Ovary (tissue), 9 donors: ENCODE results near the gene ADAM12. TPM values are rescaled to one million over a fixed set of nuclear protein-coding genes. Genes with fewer than 3 reads are reported as not detected.

Source experiments
- DNase-seq, 5 donors: peaks; one replicate each; pipeline ENCODE4 v3.0.0-alpha.2; 2019 to 2020
- H3K27ac ChIP-seq, 2 donors: fragments of 200-600 bp; one replicate each; pipeline versions ENCODE4 v1.5.1 to v1.8.0; 2019 to 2022
- H3K27me3 ChIP-seq: fragments of 200-600 bp; one replicate; pipeline ENCODE4 v1.8.0; 2022
- H3K36me3 ChIP-seq: fragments of 200-600 bp; sonication (generic); one replicate; pipeline ENCODE4 v1.5.1; 2019
- H3K4me1 ChIP-seq: one replicate; pipeline ENCODE4 v1.8.1; 2013; ENCODE audit warnings: mild to moderate bottlenecking, moderate library complexity; ENCODE audit not compliant: insufficient read depth
- H3K4me3 ChIP-seq: fragments of 200-600 bp; sonication (generic); one replicate; pipeline ENCODE4 v1.5.1; 2017
- H3K9me3 ChIP-seq, 2 donors: fragments of 200-600 bp in 1 of 2; sonication (generic) in 1 of 2; one replicate each; pipeline versions ENCODE4 v1.5.1 to v1.8.1; 2013 to 2019; ENCODE audit warnings: mild to moderate bottlenecking in 1 of 2, moderate library complexity in 1 of 2
- EP300 ChIP-seq: sonication (generic); formaldehyde crosslinking; IDR thresholded peaks from one replicate; pipeline ENCODE4 v1.6.1; 2017; ENCODE audit warnings: antibody characterized with exemption
- POLR2A ChIP-seq: fragments of 450-650 bp; IDR thresholded peaks from one replicate; pipeline ENCODE4 v1.6.1; 2017; ENCODE audit warnings: antibody characterized with exemption, mild to moderate bottlenecking, moderate library complexity
- WGBS, 3 donors: extraction: QIAGEN DNeasy Blood & Tissue Kit in 1 of 3; methylation state at CpG; one replicate each; pipeline versions ENCODE4 v1.1.5 to v1.1.7; 2013 to 2017; 5-methylcytosine and 5-hydroxymethylcytosine counted together
- intact Hi-C, 4 donors: fragments of 100-400 bp; cut with DNase I; formaldehyde crosslinking; loops; one replicate each; pipeline versions ENCODE4 v1.11.0 to v1.15.1; 2022 to 2023
- polyA plus RNA-seq, 2 donors: library from polyadenylated mRNA; stranded (reverse); fragments of 200-250 nt in 1 of 2; fragments of 350-450 nt in 1 of 2; fragmentation: Illumina TruSeq in 1 of 2; extraction: RNeasy Lipid Tissue Mini Kit (QIAGEN cat#74804) in 1 of 2; gene quantifications; one replicate each; pipeline ENCODE4 v1.2.3, GENCODE V29; 2013 to 2014
- total RNA-seq, 7 donors: library from RNA; depleted of rRNA in 2 of 7; stranded (reverse); fragments of >200 nt in 2 of 7; fragmentation: NEBNext Ultra II Directional in 3 of 7; extraction: Animal tissue kit (Norgen Biotek cat#: 25700) in 3 of 7; gene quantifications; one replicate each; pipeline versions ENCODE4 v1.1.0 to v1.2.4, GENCODE V29; 2016 to 2023
- TF ChIP-seq, protein P1 (sequence below), 3 donors: fragments of 450-650 bp in 2 of 3; fragments of 200-600 bp in 1 of 3; IDR thresholded peaks; one replicate each; pipeline versions ENCODE4 v1.5.1 to v1.8.0; 2016 to 2022; ENCODE audit warnings: antibody characterized with exemption in 3 of 3, mild to moderate bottlenecking in 1 of 3
- donor health status: DM: no; HTN: no; CAD: no; lungs with moderate emphysema.
- donor health status: DM: no; HTN: no; CAD: no.
- donor health status: Bipolar disorder and iron deficiency.
- donor health status: DM: yes; HTN: yes; CAD: no.
- donor health status: DM: no; HTN: no; CAD: no.
- donor health status: DM: yes; HTN: yes; CAD: no.

The ADAM12 gene
- total and polyA plus RNA-seq, 9 donors: 1.8 to 27.2 (median 10.3) TPM

DNA sequence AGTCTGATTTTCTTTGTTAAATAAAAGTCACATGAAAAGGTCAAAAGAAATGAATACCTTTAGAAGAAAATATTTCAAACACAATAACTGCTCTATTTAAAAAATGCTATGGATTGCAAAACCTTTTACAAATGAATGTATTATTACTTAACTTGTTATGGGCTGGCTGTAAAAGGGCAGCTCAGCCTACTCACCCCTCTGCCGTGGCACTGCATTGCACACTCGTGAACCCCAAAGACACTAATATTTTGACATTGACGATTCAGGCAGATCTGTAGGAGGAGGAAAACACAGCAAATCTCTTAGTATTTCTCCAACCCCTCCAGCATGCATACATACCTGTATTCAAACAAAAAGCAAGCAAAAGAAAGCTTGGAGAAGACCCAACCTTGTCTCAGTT, 342.4 kb downstream of the ADAM12 start:
- H3K27me3 ChIP-seq: no peaks in the 10 kb centered on the region
- no peak for DNase-seq
- WGBS, 3 donors: 28 to 48% (median 34%) methylated on average over 3 of the region's 3 CpGs
- intact Hi-C loops: no loop called here
- H3K27ac ChIP-seq: no peak overlapping the region
- no peak overlapping the region for H3K4me3 ChIP-seq
- H3K4me1 ChIP-seq: peaks cover 4% of the 10 kb centered on the region
- no peaks in the 10 kb centered on the region for H3K36me3 ChIP-seq
- H3K9me3 ChIP-seq: no peaks in the 10 kb centered on the region
- no peak for TF ChIP-seq EP300
- no peak for TF ChIP-seq POLR2A
- TF ChIP-seq, protein P1, sequence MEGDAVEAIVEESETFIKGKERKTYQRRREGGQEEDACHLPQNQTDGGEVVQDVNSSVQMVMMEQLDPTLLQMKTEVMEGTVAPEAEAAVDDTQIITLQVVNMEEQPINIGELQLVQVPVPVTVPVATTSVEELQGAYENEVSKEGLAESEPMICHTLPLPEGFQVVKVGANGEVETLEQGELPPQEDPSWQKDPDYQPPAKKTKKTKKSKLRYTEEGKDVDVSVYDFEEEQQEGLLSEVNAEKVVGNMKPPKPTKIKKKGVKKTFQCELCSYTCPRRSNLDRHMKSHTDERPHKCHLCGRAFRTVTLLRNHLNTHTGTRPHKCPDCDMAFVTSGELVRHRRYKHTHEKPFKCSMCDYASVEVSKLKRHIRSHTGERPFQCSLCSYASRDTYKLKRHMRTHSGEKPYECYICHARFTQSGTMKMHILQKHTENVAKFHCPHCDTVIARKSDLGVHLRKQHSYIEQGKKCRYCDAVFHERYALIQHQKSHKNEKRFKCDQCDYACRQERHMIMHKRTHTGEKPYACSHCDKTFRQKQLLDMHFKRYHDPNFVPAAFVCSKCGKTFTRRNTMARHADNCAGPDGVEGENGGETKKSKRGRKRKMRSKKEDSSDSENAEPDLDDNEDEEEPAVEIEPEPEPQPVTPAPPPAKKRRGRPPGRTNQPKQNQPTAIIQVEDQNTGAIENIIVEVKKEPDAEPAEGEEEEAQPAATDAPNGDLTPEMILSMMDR (IDR thresholded peaks at IDR 0.05): no peak

DNA sequence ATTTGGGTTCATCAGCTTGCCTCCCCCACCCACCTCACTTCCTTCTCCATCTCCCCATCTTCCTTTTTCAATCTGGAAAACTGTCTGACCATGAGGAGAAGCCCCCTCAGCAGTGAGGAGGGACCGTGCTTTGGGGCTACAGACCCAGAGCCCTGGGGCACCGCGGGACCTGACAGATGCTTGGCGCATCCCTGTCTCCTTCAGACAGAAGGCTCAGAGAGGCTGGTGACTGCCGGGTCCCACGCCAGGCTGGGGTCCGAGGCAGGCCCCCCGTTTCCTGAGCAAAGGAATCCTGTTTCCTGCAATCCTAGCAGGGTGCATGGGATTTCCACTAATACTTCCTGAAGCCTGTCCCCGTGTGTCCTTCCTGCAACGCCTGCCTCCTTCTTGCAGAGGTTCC, 344.9 kb downstream of the ADAM12 start:
- Histone ChIP-seq H3K27me3 (no peaks in the 10 kb centered on the region), H3K4me3 (no peak overlapping the region), H3K27ac (no peak overlapping the region), H3K9me3 (no peaks in the 10 kb centered on the region), H3K36me3 (no peaks in the 10 kb centered on the region), H3K4me1 (peaks cover 4% of the 10 kb centered on the region)
- WGBS, 3 donors: 86 to 89% (median 86%) methylated on average over 10 of the region's 10 CpGs
- no peak for TF ChIP-seq EP300
- TF ChIP-seq POLR2A: no peak
- TF ChIP-seq, protein P1 (IDR thresholded peaks at IDR 0.05): no peak
- intact Hi-C loops: no loop called here
- DNase-seq: no peak

DNA sequence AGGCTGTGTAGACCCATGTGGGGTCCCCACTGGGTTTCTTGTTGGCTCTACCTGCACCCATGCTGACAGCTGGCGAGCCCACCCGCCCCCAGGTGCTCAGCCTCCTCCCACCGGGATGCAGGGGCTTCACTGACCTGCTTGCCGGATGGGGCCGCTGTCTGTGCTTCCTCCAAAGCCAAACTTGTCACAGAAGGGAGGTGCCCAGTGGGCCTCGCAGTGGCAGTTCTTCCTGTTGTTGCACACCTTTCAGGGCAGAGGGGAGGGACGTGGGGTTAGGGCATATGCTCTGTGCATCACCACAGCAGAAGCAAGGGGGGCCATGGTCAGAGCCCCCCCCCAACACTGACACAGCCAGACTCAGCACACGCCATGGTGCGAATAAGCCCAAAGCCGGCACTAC, 345.4 kb downstream of the ADAM12 start:
- no peak for TF ChIP-seq POLR2A
- no peak for TF ChIP-seq EP300
- TF ChIP-seq, protein P1 (IDR thresholded peaks at IDR 0.05): no peak
- Histone ChIP-seq H3K27ac (no peak overlapping the region), H3K4me3 (no peak overlapping the region), H3K4me1 (peaks cover 4% of the 10 kb centered on the region), H3K27me3 (no peaks in the 10 kb centered on the region), H3K36me3 (no peaks in the 10 kb centered on the region), H3K9me3 (no peaks in the 10 kb centered on the region)
- intact Hi-C loops: no loop called here
- WGBS, 3 donors: 86 to 94% (median 88%) methylated on average over 10 of the region's 10 CpGs
- no peak for DNase-seq

DNA sequence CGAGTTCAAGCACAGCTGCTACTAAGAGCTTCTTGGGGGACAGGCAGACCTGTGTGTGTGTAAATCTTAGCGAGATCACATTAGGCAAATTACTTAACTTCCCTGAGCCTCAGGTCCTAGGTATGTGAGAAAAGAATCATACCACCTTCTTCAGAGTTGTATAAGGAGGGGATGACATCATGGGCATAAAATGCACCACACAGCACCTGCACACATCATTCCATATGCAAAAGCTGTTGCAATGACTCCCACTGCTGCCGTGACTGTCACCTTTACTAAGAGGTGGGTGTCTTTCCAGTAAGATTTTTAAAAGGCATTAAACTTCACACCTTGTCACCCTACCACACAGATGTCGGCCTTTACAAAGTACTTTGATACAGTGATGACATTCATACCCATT, 345.9 kb downstream of the ADAM12 start:
- DNase-seq: no peak
- H3K36me3 ChIP-seq: no peaks in the 10 kb centered on the region
- no peak overlapping the region for H3K4me3 ChIP-seq
- 77 to 83% (median 77%) methylated on average over 4 of the region's 4 CpGs for WGBS, 3 donors
- H3K4me1 ChIP-seq: peaks cover 4% of the 10 kb centered on the region
- TF ChIP-seq EP300 (no peak), POLR2A (no peak)
- TF ChIP-seq, protein P1 (IDR thresholded peaks at IDR 0.05): no peak
- intact Hi-C loops: no loop called here
- no peak overlapping the region for H3K27ac ChIP-seq
- H3K9me3 ChIP-seq: no peaks in the 10 kb centered on the region
- no peaks in the 10 kb centered on the region for H3K27me3 ChIP-seq
